Keratinocyte (primary cell): ENCODE results near the gene IL11RA. TPM values are rescaled to one million over a fixed set of nuclear protein-coding genes. Genes with fewer than 3 reads are reported as not detected.

ENCODE experiments used
- DNase-seq: peaks from one replicate; pipeline ENCODE4 v3.0.0-alpha.2; 2011; ENCODE audit warnings: low read depth, missing footprints, low spot score
- FAIRE-seq: peaks from 2 replicates; lab custom pipeline; 2011; peaks lifted over from hg19 to GRCh38; lab: Jason Lieb, UNC
- H2AFZ ChIP-seq: 2 replicates; pipeline ENCODE4 v1.6.0; 2012; ENCODE audit warnings: low read length, control low read depth, inconsistent platforms; ENCODE audit not compliant: control insufficient read depth
- H3K27ac ChIP-seq: 2 replicates; pipeline ENCODE4 v1.5.1; 2011; ENCODE audit warnings: low read length; ENCODE audit not compliant: control insufficient read depth, insufficient read depth
- H3K27me3 ChIP-seq: 3 replicates; pipeline ENCODE4 v1.6.0; 2011; ENCODE audit warnings: low read length; ENCODE audit not compliant: control insufficient read depth, insufficient read depth; ENCODE audit errors: extremely low read depth
- H3K36me3 ChIP-seq, 2 experiments: 2 replicates in 1 of 2; 3 replicates in 1 of 2; pipeline ENCODE4 v1.5.1; 2011; ENCODE audit warnings: low read length in 2 of 2, mild to moderate bottlenecking in 1 of 2; ENCODE audit not compliant: control insufficient read depth in 2 of 2, insufficient read depth in 2 of 2; ENCODE audit errors: extremely low read depth in 1 of 2
- H3K4me1 ChIP-seq: 3 replicates; pipeline ENCODE4 v1.5.1; 2011; ENCODE audit warnings: low read length; ENCODE audit not compliant: control insufficient read depth, insufficient read depth; ENCODE audit errors: extremely low read depth
- H3K4me2 ChIP-seq: 3 replicates; pipeline ENCODE4 v1.6.0; 2011; ENCODE audit warnings: low read depth, low read length; ENCODE audit not compliant: control insufficient read depth, insufficient read depth; ENCODE audit errors: extremely low read depth
- H3K4me3 ChIP-seq, 3 experiments: fragments of 200-600 bp in 1 of 3; sonication (generic) in 1 of 3; 2 replicates in 2 of 3; 3 replicates in 1 of 3; pipeline ENCODE4 v1.5.1; 2011 to 2016; ENCODE audit warnings: low read length in 3 of 3, mild to moderate bottlenecking in 3 of 3, control low read depth in 2 of 3, inconsistent platforms in 1 of 3, low read depth in 1 of 3, mixed read lengths in 1 of 3, mixed run types in 1 of 3, moderate library complexity in 1 of 3; ENCODE audit not compliant: control insufficient read depth in 2 of 3, insufficient read depth in 2 of 3; ENCODE audit errors: extremely low read depth in 1 of 3
- H3K79me2 ChIP-seq: 2 replicates; pipeline ENCODE4 v1.6.0; 2012; ENCODE audit warnings: low read length; ENCODE audit not compliant: control insufficient read depth, insufficient read depth
- H3K9ac ChIP-seq: 3 replicates; pipeline ENCODE4 v1.6.0; 2011; ENCODE audit warnings: low read length; ENCODE audit not compliant: control insufficient read depth, insufficient read depth; ENCODE audit errors: extremely low read depth
- H3K9me1 ChIP-seq: 3 replicates; pipeline ENCODE4 v1.6.0; 2011; ENCODE audit warnings: low read length; ENCODE audit not compliant: control insufficient read depth, insufficient read depth; ENCODE audit errors: extremely low read depth
- H3K9me3 ChIP-seq: 2 replicates; pipeline ENCODE4 v1.5.1; 2012; ENCODE audit warnings: low read depth, low read length; ENCODE audit not compliant: control insufficient read depth
- H4K20me1 ChIP-seq: 3 replicates; pipeline ENCODE4 v1.6.0; 2011; ENCODE audit warnings: low read length; ENCODE audit not compliant: control insufficient read depth, insufficient read depth; ENCODE audit errors: extremely low read depth
- EZH2 ChIP-seq: IDR thresholded peaks from one replicate; pipeline ENCODE4 v1.6.1; 2012; ENCODE audit warnings: inconsistent platforms, mild to moderate bottlenecking, low read length, moderate library complexity
- dilution Hi-C: fragments of 300-500 bp; cut with MboI; formaldehyde crosslinking; loops from one replicate; pipeline ENCODE4 v1.7.0; 2020; ENCODE audit warnings: low sequenced_read_pairs; ENCODE audit not compliant: extremely low pct_ligation_motif_present
- polyA plus RNA-seq, 5 experiments: library from polyadenylated mRNA; depleted of rRNA in 3 of 5; stranded (reverse) in 3 of 5; stranded (forward) in 1 of 5; unstranded in 1 of 5; fragments of >200 nt; gene quantifications; 1 replicate in 1 of 5; 2 replicates in 3 of 5; 3 replicates in 1 of 5; pipeline versions ENCODE4 v1.2.1 to v1.2.3, GENCODE V29; 2011 to 2012; ENCODE audit warnings: missing spikeins in 2 of 5, low read depth in 1 of 5, low replicate concordance in 1 of 5
- TF ChIP-seq, protein P1 (sequence below), 3 experiments: IDR thresholded peaks in 1 of 3; conservative IDR thresholded peaks in 1 of 3; optimal IDR thresholded peaks in 1 of 3; 2 replicates in 2 of 3; 3 replicates in 1 of 3; pipeline versions ENCODE3 to v1.5.1; 2011; ENCODE audit warnings: low read length in 3 of 3, mild to moderate bottlenecking in 3 of 3, moderate library complexity in 2 of 3, control low read depth in 1 of 3, inconsistent platforms in 1 of 3; ENCODE audit not compliant: insufficient read depth in 2 of 3; ENCODE audit errors: extremely low read depth in 1 of 3

Gene IL11RA
- polyA plus RNA-seq, 1 donor (not counting 4 experiments of a cell fraction or from before 2014, with no cell fraction given): 3.1 TPM

DNA sequence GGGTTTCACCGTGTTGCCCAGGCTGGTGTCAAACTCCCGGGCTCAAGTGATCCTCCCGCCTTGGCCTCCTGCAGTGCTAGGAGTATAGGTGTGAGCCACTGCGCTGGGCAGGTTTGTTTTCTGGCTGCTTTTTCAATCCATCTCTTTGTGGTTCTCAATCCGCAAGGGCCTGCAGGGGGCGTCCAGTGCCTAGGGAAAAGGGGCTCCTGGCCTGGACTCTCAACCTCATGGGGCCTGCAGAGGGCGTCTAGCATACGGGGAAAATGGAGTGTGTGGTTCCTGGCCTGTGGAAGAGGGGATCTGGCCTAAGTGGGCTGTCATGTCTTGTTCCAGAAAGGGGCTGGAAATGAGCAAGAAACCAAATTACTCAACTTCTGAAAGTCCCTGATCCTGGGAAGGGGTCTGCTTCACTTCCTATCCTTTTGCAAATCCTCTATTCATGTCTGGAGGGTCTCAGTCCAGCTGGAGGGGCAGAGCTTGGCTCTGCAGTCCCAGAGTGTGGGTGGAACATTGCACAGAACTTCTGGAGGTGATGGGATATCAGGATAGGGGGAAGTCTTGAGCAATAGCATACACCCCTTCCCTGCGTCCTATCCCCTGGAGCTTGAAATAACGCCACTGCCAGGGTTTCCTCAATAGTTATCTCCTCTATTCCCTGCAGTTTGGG is 23.2 kb downstream of the IL11RA start:
- no peaks in the 10 kb centered on the region for H4K20me1 ChIP-seq
- dilution Hi-C loops: no loop called here
- H3K79me2 ChIP-seq: peaks cover 3% of the 10 kb centered on the region
- H3K4me2 ChIP-seq: no peak overlapping the region
- H3K27me3 ChIP-seq: no peaks in the 10 kb centered on the region
- H3K27ac ChIP-seq: no peak overlapping the region
- FAIRE-seq (no peak), DNase-seq (no peak)
- no peak overlapping the region for H3K9ac ChIP-seq
- TF ChIP-seq EZH2: no peak
- TF ChIP-seq, protein P1, sequence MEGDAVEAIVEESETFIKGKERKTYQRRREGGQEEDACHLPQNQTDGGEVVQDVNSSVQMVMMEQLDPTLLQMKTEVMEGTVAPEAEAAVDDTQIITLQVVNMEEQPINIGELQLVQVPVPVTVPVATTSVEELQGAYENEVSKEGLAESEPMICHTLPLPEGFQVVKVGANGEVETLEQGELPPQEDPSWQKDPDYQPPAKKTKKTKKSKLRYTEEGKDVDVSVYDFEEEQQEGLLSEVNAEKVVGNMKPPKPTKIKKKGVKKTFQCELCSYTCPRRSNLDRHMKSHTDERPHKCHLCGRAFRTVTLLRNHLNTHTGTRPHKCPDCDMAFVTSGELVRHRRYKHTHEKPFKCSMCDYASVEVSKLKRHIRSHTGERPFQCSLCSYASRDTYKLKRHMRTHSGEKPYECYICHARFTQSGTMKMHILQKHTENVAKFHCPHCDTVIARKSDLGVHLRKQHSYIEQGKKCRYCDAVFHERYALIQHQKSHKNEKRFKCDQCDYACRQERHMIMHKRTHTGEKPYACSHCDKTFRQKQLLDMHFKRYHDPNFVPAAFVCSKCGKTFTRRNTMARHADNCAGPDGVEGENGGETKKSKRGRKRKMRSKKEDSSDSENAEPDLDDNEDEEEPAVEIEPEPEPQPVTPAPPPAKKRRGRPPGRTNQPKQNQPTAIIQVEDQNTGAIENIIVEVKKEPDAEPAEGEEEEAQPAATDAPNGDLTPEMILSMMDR (optimal IDR thresholded peaks at IDR 0.05 in 1 of 3, IDR thresholded peaks at IDR 0.05 in 1 of 3, conservative IDR thresholded peaks at IDR 0.05 in 1 of 3; ENCODE audit: extremely low read depth in 1 of 3, insufficient read depth in 2 of 3, low read length in 3 of 3): peak; percentile 39 to 45 (median 43)
- no peaks in the 10 kb centered on the region for H3K4me1 ChIP-seq
- H2AFZ ChIP-seq: no peak overlapping the region
- H3K9me1 ChIP-seq: no peaks in the 10 kb centered on the region
- H3K4me3 ChIP-seq: no peak overlapping the region
- H3K9me3 ChIP-seq: no peaks in the 10 kb centered on the region
- H3K36me3 ChIP-seq: peaks cover 4 to 5% of the 10 kb centered on the region in 2 experiments

- TF ChIP-seq EZH2: no peak
- TF ChIP-seq, protein P1 (optimal IDR thresholded peaks at IDR 0.05 in 1 of 3, IDR thresholded peaks at IDR 0.05 in 1 of 3, conservative IDR thresholded peaks at IDR 0.05 in 1 of 3; ENCODE audit: extremely low read depth in 1 of 3, insufficient read depth in 2 of 3, low read length in 3 of 3): no peak
- dilution Hi-C loops: no loop called here
- H3K27me3 ChIP-seq: no peaks in the 10 kb centered on the region
- H2AFZ ChIP-seq: no peak overlapping the region
- no peaks in the 10 kb centered on the region for H3K9me3 ChIP-seq
- no peak overlapping the region for H3K4me2 ChIP-seq
- no peak for FAIRE-seq
- H4K20me1 ChIP-seq: no peaks in the 10 kb centered on the region
- H3K4me1 ChIP-seq: no peaks in the 10 kb centered on the region
- no peak overlapping the region for H3K4me3 ChIP-seq
- H3K27ac ChIP-seq: no peak overlapping the region
- DNase-seq: no peak
- peaks cover 4 to 5% of the 10 kb centered on the region in 2 experiments for H3K36me3 ChIP-seq
- no peaks in the 10 kb centered on the region for H3K79me2 ChIP-seq
- H3K9me1 ChIP-seq: no peaks in the 10 kb centered on the region
- no peak overlapping the region for H3K9ac ChIP-seq
These were observed 23.9 kb downstream of the IL11RA start for GRCh38 chr9:34675869-34676268.
